ENCODE data around the gene TRNAU1AP.
"Not testable (repeated sequence)": the region's sequence is repeated elsewhere in the genome, so short reads cannot be mapped to it uniquely, and the experiment has no call there.

The TRNAU1AP gene

DNA sequence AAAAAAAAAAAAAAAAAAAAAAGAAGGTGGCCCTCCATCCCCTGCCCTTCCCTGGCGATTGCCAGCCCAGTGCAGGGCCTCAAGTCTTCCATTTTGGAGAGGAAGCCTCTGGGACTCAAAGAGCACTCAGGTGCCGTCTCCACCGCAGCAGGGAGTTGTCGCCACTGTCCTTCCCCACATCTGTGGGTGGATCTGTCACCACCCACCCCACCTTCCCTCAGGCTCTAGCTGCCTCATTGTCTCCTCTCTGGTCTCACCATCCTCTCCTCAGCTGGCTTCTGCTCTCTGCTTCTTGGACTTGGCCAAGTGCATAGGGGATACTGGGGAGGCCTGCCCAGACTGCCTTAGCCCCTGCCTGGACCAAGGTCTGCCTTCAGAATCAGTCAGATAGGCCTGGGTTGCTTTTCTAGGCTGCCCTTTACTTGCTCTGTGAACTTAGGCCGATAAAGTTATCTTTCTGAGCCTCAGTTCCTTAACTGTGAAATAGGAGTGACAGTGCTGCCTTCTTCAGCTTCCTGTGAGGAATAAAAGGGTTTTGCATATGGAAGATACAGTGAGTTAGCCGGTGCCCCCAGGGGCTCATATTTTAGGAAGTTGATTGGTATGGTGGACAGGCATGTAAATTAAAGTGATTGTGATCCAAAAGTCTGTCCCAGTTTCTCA is 31.3 kb upstream of the TRNAU1AP start:
- DNase-seq (ENCODE audit: low read depth in 1 of 2, low spot score in 1 of 2): no peak

DNA sequence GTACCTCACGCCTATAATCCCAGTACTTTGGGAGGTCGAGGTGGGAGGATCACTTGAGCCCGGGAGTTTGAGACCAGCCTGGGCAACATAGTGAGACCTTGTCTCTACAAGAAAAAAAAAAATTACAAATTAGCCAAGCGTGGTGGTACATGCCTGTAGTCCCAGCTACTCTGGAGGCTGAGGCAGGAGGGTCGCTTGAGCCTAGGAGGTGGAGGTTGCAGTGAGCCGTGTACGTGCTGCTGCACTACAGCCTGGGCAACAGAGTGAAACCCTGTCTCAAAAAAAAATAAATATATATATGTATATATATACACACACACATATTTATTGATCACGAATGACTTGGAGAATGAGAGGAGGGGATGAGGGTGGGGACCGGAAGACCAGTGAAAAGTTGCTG is 30.3 kb upstream of the TRNAU1AP start:
- not testable (repeated sequence) for DNase-seq (ENCODE audit: low read depth in 1 of 2, low spot score in 1 of 2)

DNA sequence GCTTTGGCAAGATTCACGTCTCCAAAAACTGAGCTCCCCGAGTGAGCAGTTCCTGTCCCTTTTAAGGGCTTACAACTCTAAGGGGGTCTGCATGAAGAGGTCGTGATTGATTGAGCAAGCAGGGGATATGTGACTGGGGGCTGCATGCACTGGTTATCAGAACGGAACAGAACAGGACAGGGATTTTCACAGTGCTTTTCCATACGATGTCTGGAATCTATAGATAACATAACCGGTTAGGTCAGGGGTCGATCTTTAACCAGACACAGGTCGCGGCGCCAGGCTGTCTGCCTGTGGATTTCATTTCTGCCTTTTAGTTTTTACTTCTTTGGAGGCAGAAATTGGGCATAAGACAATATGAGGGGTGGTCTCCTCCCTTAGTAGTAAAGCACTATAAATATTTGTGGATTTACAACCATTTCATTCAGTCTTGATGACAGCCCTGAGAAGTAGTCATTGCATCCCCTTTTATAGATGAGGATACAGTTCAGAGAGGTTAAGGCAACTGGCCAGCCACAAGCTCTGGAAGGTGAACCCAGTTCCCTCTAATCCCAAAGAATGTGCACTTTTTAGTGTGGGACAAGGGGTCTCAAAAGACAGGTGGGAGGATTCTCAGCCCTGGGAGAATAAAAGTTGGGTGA is 27.8 kb upstream of the TRNAU1AP start:
- not testable (repeated sequence) for DNase-seq (ENCODE audit: low read depth in 1 of 2, low spot score in 1 of 2)

GRCh38 chr1:28526886-28527285 is 26.0 kb upstream of the TRNAU1AP start:
- DNase-seq (ENCODE audit: low read depth in 1 of 2, low spot score in 1 of 2): no peak

- DNase-seq (ENCODE audit: low read depth in 1 of 2, low spot score in 1 of 2): no peak
Measured at GRCh38 chr1:28530456-28530855, 22.4 kb upstream of the TRNAU1AP start.

- DNase-seq (ENCODE audit: low read depth in 1 of 2, low spot score in 1 of 2): no peak
Measured at GRCh38 chr1:28534671-28535070, 18.2 kb upstream of the TRNAU1AP start.

- no peak for DNase-seq (ENCODE audit: low read depth in 1 of 2, low spot score in 1 of 2)
Measured at GRCh38 chr1:28535180-28535579, 17.7 kb upstream of the TRNAU1AP start.

GRCh38 chr1:28537457-28538199 is 15.3 kb upstream of the TRNAU1AP start:
- DNase-seq (ENCODE audit: low read depth in 1 of 2, low spot score in 1 of 2): no peak

DNA sequence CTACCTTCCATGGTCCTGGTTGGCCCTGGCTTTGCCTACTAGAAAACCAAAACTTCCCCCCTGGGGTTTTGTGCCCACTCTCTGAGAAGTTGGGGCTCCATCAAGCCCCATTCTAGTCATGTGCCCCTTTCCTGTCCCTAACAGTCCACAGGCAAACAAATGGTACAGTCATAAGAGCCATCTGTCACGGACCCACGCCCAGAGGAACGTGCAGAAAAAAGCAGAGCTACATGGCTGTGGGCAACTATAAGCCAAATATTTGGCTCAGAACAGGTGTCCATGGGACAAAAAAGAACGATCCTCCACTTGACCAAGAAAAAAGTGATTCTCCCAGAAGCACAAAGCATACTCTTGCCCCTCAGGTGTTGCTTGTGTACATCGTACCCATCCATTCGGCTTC is 14.6 kb upstream of the TRNAU1AP start:
- DNase-seq (ENCODE audit: low read depth in 1 of 2, low spot score in 1 of 2): no peak

DNA sequence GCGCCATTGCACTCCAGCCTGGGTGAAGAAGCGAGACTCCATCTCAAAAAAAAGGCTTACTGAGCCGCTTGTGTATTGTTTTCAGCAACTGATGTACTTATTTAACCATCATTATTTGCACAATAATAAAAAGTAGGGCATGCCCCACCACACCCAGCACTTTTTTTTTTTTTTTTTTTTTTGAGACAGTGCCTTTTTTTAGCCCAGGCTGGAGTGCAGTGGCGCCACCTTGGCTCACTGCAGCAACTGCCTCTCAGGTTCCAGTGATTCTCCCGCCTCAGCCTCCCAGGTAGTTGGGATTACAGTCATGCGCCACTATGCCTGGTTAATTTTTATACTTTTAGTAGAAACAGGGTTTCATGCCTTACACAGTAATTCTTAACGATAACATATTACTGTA is 12.2 kb upstream of the TRNAU1AP start:
- no peak for DNase-seq (ENCODE audit: low read depth in 1 of 2, low spot score in 1 of 2)

GRCh38 chr1:28541414-28542015 is 11.4 kb upstream of the TRNAU1AP start:
- not testable (repeated sequence) for DNase-seq (ENCODE audit: low read depth in 1 of 2, low spot score in 1 of 2)

DNA sequence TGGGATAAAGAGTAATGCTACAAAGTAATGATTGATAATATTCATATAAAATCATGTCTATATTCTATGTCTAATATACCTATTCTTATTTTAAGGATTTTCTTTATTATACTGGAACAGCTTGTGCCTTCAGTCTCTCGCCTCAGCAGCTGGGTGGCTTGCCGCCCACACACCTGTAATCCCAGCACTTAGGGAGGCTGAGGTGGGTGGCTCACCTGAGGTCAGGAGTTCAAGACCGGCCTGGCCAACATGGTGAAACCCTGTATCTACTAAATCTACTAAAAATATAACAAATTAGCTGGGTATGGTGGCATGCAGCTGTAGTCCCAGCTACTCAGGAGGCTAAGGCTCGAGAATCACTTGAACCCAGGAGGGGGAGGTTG is 7.6 kb upstream of the TRNAU1AP start:
- DNase-seq (ENCODE audit: low read depth in 1 of 2, low spot score in 1 of 2): no peak

- DNase-seq (ENCODE audit: low read depth in 1 of 2, low spot score in 1 of 2): no peak
Measured at GRCh38 chr1:28548318-28548717, 4.6 kb upstream of the TRNAU1AP start.

DNA sequence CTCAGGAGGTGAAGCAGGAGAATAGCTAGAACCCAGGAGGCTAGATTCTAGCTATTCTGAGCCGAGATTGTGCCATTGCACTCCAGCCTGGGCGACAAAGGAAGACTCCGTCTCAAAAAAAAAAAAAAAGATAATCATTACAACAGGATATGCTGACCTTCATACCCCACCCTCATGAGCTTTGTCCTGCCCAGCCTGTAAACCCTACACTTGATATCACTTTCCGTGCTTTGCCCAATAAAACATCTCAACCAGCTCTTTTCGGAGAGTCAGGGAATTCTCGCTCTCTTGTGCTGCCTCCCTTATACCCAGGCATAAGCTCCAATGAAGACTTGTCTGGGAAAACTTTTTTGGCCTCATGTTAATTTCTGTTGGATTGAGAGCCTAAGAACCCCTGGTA is 1.5 kb upstream of the TRNAU1AP start:
- no peak for DNase-seq (ENCODE audit: low read depth in 1 of 2, low spot score in 1 of 2)

DNA sequence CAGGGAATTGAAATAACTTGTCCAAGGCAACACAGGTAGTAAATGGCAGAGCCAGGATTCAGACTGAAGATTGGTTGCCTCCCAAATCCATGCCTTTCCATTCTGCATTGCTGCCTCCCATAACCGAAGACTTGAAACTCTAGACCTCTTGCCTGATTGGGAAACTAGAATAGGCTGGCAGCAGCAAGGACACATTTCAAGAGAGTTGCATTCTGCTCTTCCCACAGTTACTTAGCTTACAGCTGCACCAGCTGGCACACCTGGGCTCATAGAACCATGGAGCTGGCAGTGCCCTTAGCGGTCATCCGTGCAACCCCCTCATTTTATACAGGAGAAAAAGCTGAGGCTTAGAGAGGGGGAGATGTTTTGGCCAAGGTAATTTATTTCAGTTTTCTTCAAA is 8.0 kb downstream of the TRNAU1AP start:
- DNase-seq (ENCODE audit: low read depth in 1 of 2, low spot score in 1 of 2): no peak

GRCh38 chr1:28564310-28564709 is 11.4 kb downstream of the TRNAU1AP start:
- no peak for DNase-seq (ENCODE audit: low read depth in 1 of 2, low spot score in 1 of 2)

- DNase-seq (ENCODE audit: low read depth in 1 of 2, low spot score in 1 of 2): no peak
Measured at GRCh38 chr1:28565040-28565439, 12.2 kb downstream of the TRNAU1AP start.

- DNase-seq (ENCODE audit: low read depth in 1 of 2, low spot score in 1 of 2): no peak
Measured at GRCh38 chr1:28565726-28566125, 12.8 kb downstream of the TRNAU1AP start.

DNA sequence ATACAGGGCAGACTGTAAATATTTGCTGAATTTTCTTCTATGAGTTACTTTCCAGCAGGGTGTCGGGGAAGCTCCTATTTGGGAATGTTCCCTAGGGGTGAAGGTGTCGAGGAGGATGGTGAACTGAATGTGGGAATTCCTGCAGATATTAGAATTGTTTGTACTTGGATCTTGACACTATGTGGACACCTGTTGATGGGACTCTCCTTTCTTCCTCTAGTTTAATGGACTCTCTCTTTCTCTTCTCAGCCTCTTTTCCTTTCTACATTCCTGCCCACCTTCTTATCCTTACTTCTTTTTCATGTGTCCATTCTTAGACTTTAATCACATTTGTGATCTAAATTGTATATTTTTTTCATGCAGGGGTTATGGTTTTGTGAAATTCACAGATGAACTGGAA is 14.0 kb downstream of the TRNAU1AP start:
- no peak for DNase-seq (ENCODE audit: low read depth in 1 of 2, low spot score in 1 of 2)

DNA sequence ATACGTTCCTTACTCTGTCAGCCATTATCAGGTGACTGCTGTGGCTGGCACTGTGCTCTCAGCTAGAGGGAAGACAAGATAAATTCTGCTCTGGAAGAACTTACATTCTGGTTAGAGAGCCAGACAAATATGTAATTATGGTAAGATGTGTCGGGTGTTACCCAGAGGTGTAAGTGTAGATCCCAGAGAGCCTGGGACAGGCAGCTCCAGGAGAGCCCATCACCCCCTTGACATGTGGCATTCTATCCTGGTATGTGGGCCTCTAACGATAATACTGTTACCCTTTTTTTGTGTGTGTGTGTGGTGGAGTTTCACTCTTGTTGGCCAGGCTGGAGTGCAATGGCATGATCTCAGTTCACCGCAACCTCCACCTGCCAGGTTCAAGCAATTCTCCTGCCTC is 19.0 kb downstream of the TRNAU1AP start:
- DNase-seq (ENCODE audit: low read depth in 1 of 2, low spot score in 1 of 2): no peak

DNA sequence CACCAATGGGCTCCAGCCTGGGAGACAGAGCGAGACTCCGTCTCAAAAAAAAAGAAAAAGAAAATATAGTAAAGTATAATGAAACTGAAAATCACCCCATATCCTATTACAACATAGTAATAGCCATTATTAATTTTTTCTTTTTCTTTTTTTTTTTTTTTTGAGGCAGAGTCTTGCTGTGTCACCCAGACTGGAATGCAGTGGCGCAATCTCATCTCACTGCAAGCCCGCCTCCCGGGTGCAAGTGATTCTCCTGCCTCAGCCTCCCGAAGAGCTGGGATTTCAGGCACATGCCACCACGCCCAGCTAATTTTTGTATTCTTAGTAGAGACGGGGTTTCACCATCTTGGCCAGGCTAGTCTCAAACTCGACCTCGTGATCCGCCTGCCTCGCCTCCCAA is 20.0 kb downstream of the TRNAU1AP start:
- not testable (repeated sequence) for DNase-seq (ENCODE audit: low read depth in 1 of 2, low spot score in 1 of 2)

- DNase-seq (ENCODE audit: low read depth in 1 of 2, low spot score in 1 of 2): no peak
Measured at GRCh38 chr1:28573564-28573963, 20.7 kb downstream of the TRNAU1AP start.

Measured in stimulated activated CD4-positive, alpha-beta T cell treated with anti-CD3 and anti-CD28 coated beads, Interleukin-15, amount 100 ng/mL, for 1 hour (primary cell).